K562 (cell line): ENCODE measurements around the gene KARS1. TPM values are rescaled to one million over a fixed set of nuclear protein-coding genes. Genes with fewer than 3 reads are reported as not detected.
A peak's percentile ranks its signal among the peaks of the same experiment; 100 is the strongest.

Source experiments
- BCOR ChIP-seq: fragments of 450-650 bp; IDR thresholded peaks from 2 replicates; pipeline ENCODE4 v1.6.1; 2016
- DACH1 ChIP-seq: fragments of 450-650 bp; IDR thresholded peaks from 2 replicates; pipeline ENCODE4 v1.6.1; 2018; ENCODE audit not compliant: partially characterized antibody
- ELF1 ChIP-seq: fragments of 200-800 bp; sonication (Bioruptor generic); IDR thresholded peaks from 2 replicates; pipeline ENCODE4 v1.6.1; 2016; ENCODE audit warnings: missing genetic modification characterization, missing compliant biosample characterization
- GABPB1 ChIP-seq: sonication (generic); formaldehyde crosslinking; IDR thresholded peaks from 2 replicates; pipeline ENCODE4 v1.8.0; 2022; ENCODE audit warnings: mild to moderate bottlenecking, missing genetic modification reagents
- HNRNPH1 ChIP-seq: fragments of 200-400 bp; formaldehyde crosslinking; optimal IDR thresholded peaks from 2 replicates; pipeline ENCODE3; 2017; ENCODE audit warnings: low read depth, mild to moderate bottlenecking, low read length, moderate library complexity
- NUFIP1 ChIP-seq: fragments of 450-650 bp; IDR thresholded peaks from 2 replicates; pipeline ENCODE4 v1.6.1; 2018; ENCODE audit not compliant: partially characterized antibody
- POLR2A ChIP-seq: fragments of 450-650 bp; conservative IDR thresholded peaks from 2 replicates; pipeline ENCODE4 v1.6.1; 2016
- RHOXF2B ChIP-seq: fragments of 250-450 bp; sonication (Bioruptor Pico); conservative IDR thresholded peaks from 2 replicates; pipeline ENCODE4 v1.5.1; 2021
- SMAD3 ChIP-seq: fragments of 450-650 bp; formaldehyde crosslinking; conservative IDR thresholded peaks from 2 replicates; pipeline ENCODE4 v1.4.0; 2020; ENCODE audit warnings: mild to moderate bottlenecking
- SREBF1 ChIP-seq: fragments of 150-350 bp; IDR thresholded peaks from 2 replicates; pipeline ENCODE4 v1.6.1; 2014; ENCODE audit warnings: antibody characterized with exemption, low read depth, low read length, borderline replicate concordance
- TARDBP ChIP-seq: fragments of 450-650 bp; IDR thresholded peaks from 2 replicates; pipeline ENCODE4 v1.6.1; 2016
- ZBTB7A ChIP-seq: IDR thresholded peaks from 2 replicates; pipeline ENCODE4 v1.6.1; 2011; ENCODE audit warnings: low read depth, mild to moderate bottlenecking, low read length, moderate library complexity, borderline replicate concordance; ENCODE audit not compliant: control insufficient read depth
- ZNF583 ChIP-seq: fragments of 250-450 bp; sonication (Bioruptor Pico); IDR thresholded peaks from 2 replicates; pipeline ENCODE4 v1.4.0; 2020
- polyA plus RNA-seq, 8 experiments: library from polyadenylated mRNA; depleted of rRNA in 4 of 8; stranded (reverse) in 5 of 8; unstranded in 3 of 8; fragments of >200 nt; fragmentation: Nextera tagmentation in 2 of 8; fragmentation: Illumina TruSeq in 1 of 8; extraction: Ambion mirVana in 2 of 8; extraction: Trizol in 1 of 8; gene quantifications; 2 replicates each; pipeline versions ENCODE4 v1.2.1 to v1.2.3, GENCODE V29; 2011 to 2014; ENCODE audit warnings: inconsistent platforms in 1 of 8, missing spikeins in 1 of 8
- total RNA-seq, 7 experiments: library from RNA; depleted of rRNA in 6 of 7; stranded (reverse); fragments of >200 nt in 6 of 7; fragmentation: Illumina TruSeq in 2 of 7; extraction: Trizol in 2 of 7; gene quantifications; 2 replicates each; pipeline versions ENCODE4 v1.2.1 to v1.2.3, GENCODE V29; 2011 to 2021; ENCODE audit warnings: low replicate concordance in 1 of 7
- TF ChIP-seq, protein P1 (sequence below): fragments of 450-650 bp; IDR thresholded peaks from 2 replicates; pipeline ENCODE4 v1.6.1; 2017; ENCODE audit warnings: antibody characterized with exemption
- TF ChIP-seq, protein P2 (sequence below): conservative IDR thresholded peaks from 2 replicates; pipeline ENCODE4 v1.6.1; 2011; ENCODE audit warnings: low read depth, mild to moderate bottlenecking, low read length; ENCODE audit not compliant: control insufficient read depth
- TF ChIP-seq, protein P3 (sequence below), 2 experiments: fragments of 450-650 bp; conservative IDR thresholded peaks; 2 replicates each; pipeline ENCODE4 v1.6.1; 2017; ENCODE audit warnings: mild to moderate bottlenecking in 2 of 2, moderate library complexity in 2 of 2
- TF ChIP-seq, protein P4 (sequence below): fragments of 450-650 bp; formaldehyde crosslinking; IDR thresholded peaks from 2 replicates; pipeline ENCODE4 v1.4.0; 2020; ENCODE audit warnings: mild to moderate bottlenecking, moderate library complexity
- TF ChIP-seq, protein P5 (sequence below): fragments of 200-800 bp; sonication (Bioruptor generic); IDR thresholded peaks from 2 replicates; pipeline ENCODE4 v1.6.1; 2017; ENCODE audit warnings: missing genetic modification characterization, missing compliant biosample characterization
- TF ChIP-seq, protein P6 (sequence below): fragments of 250-450 bp; sonication (Bioruptor Pico); IDR thresholded peaks from 2 replicates; pipeline ENCODE4 v1.5.0; 2021

Gene KARS1
- total and polyA plus RNA-seq, 9 of the 15 experiments (the other 6 are each of a cell fraction or from before 2014, with no cell fraction given): 223 to 386 (median 304) TPM

DNA sequence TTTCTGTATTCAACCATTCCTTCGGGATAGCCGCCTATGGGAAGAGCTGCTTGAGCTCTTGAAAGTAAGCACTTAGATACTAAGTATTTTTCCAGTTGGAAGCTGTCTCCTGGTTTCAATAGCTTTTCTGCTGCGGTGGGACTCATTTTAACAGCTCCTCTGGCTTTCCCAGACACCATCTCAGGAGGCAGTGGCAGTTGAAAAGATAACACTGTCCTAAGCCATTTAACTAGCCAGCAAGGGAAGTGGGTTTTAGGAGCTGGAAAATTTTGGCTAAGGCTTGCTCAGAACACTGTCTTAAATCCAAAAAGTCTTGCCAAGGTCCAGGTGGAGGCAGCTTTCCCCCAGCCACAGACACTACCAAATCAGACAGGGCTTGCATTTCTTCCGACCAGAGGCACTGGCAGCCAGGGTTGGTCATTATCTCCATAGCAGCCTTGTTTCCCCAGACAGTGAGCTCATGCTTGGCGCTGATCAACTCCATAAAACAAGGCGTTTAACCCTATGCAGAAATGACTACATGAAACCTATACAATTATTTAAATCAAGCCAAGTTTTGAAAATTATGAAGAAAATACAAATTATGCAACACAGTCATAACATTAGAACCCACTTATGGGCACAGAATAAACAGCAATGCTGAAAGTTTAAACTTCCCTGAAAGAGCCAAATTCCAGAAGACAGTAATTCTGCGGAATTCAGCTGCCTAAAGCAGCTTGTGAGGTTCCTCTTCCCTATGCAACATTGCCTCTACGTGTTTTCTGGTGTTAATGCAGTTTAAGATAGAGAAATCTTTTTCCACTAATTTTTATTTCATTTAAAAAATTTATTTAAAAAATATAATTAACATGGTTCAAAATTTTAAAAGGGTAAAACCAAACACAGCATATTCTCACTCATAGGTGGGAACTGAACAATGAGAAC is 56.3 kb downstream of the KARS1 start (continued):
- TF ChIP-seq, protein P1, sequence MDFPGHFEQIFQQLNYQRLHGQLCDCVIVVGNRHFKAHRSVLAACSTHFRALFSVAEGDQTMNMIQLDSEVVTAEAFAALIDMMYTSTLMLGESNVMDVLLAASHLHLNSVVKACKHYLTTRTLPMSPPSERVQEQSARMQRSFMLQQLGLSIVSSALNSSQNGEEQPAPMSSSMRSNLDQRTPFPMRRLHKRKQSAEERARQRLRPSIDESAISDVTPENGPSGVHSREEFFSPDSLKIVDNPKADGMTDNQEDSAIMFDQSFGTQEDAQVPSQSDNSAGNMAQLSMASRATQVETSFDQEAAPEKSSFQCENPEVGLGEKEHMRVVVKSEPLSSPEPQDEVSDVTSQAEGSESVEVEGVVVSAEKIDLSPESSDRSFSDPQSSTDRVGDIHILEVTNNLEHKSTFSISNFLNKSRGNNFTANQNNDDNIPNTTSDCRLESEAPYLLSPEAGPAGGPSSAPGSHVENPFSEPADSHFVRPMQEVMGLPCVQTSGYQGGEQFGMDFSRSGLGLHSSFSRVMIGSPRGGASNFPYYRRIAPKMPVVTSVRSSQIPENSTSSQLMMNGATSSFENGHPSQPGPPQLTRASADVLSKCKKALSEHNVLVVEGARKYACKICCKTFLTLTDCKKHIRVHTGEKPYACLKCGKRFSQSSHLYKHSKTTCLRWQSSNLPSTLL: no peak
- TF ChIP-seq RHOXF2B (CRISPR knock-in tag) (no peak), HNRNPH1 (no peak), POLR2A (no peak), BCOR (no peak), TARDBP (no peak), SREBF1 (no peak), GABPB1 (CRISPR knock-in tag) (no peak), NUFIP1 (no peak), ZNF583 (CRISPR knock-in tag) (0 out of 2 replicates have a peak, but pooled peaks have one; percentile 36), DACH1 (no peak), ELF1 (tag) (no peak), SMAD3 (CRISPR knock-in tag) (no peak), ZBTB7A (no peak)
- TF ChIP-seq, protein P2, sequence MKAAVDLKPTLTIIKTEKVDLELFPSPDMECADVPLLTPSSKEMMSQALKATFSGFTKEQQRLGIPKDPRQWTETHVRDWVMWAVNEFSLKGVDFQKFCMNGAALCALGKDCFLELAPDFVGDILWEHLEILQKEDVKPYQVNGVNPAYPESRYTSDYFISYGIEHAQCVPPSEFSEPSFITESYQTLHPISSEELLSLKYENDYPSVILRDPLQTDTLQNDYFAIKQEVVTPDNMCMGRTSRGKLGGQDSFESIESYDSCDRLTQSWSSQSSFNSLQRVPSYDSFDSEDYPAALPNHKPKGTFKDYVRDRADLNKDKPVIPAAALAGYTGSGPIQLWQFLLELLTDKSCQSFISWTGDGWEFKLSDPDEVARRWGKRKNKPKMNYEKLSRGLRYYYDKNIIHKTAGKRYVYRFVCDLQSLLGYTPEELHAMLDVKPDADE: no peak
- TF ChIP-seq, protein P3, sequence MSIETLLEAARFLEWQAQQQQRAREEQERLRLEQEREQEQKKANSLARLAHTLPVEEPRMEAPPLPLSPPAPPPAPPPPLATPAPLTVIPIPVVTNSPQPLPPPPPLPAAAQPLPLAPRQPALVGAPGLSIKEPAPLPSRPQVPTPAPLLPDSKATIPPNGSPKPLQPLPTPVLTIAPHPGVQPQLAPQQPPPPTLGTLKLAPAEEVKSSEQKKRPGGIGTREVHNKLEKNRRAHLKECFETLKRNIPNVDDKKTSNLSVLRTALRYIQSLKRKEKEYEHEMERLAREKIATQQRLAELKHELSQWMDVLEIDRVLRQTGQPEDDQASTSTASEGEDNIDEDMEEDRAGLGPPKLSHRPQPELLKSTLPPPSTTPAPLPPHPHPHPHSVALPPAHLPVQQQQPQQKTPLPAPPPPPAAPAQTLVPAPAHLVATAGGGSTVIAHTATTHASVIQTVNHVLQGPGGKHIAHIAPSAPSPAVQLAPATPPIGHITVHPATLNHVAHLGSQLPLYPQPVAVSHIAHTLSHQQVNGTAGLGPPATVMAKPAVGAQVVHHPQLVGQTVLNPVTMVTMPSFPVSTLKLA (conservative IDR thresholded peaks at IDR 0.05): 0 out of 4 replicates have a peak, but pooled peaks of 1 of the 2 experiments have one; percentile 25
- TF ChIP-seq, protein P4, sequence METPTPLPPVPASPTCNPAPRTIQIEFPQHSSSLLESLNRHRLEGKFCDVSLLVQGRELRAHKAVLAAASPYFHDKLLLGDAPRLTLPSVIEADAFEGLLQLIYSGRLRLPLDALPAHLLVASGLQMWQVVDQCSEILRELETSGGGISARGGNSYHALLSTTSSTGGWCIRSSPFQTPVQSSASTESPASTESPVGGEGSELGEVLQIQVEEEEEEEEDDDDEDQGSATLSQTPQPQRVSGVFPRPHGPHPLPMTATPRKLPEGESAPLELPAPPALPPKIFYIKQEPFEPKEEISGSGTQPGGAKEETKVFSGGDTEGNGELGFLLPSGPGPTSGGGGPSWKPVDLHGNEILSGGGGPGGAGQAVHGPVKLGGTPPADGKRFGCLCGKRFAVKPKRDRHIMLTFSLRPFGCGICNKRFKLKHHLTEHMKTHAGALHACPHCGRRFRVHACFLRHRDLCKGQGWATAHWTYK (CRISPR knock-in tag): peak; percentile 62; the same call in 1 of the 2 replicates
- TF ChIP-seq, protein P5, sequence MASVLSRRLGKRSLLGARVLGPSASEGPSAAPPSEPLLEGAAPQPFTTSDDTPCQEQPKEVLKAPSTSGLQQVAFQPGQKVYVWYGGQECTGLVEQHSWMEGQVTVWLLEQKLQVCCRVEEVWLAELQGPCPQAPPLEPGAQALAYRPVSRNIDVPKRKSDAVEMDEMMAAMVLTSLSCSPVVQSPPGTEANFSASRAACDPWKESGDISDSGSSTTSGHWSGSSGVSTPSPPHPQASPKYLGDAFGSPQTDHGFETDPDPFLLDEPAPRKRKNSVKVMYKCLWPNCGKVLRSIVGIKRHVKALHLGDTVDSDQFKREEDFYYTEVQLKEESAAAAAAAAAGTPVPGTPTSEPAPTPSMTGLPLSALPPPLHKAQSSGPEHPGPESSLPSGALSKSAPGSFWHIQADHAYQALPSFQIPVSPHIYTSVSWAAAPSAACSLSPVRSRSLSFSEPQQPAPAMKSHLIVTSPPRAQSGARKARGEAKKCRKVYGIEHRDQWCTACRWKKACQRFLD (CRISPR knock-in tag): no peak
- TF ChIP-seq, protein P6, sequence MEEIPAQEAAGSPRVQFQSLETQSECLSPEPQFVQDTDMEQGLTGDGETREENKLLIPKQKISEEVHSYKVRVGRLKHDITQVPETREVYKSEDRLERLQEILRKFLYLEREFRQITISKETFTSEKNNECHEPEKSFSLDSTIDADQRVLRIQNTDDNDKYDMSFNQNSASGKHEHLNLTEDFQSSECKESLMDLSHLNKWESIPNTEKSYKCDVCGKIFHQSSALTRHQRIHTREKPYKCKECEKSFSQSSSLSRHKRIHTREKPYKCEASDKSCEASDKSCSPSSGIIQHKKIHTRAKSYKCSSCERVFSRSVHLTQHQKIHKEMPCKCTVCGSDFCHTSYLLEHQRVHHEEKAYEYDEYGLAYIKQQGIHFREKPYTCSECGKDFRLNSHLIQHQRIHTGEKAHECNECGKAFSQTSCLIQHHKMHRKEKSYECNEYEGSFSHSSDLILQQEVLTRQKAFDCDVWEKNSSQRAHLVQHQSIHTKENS (CRISPR knock-in tag): no peak
